ENCODE data around the gene CRIP3.

CRIP3 gene

DNA sequence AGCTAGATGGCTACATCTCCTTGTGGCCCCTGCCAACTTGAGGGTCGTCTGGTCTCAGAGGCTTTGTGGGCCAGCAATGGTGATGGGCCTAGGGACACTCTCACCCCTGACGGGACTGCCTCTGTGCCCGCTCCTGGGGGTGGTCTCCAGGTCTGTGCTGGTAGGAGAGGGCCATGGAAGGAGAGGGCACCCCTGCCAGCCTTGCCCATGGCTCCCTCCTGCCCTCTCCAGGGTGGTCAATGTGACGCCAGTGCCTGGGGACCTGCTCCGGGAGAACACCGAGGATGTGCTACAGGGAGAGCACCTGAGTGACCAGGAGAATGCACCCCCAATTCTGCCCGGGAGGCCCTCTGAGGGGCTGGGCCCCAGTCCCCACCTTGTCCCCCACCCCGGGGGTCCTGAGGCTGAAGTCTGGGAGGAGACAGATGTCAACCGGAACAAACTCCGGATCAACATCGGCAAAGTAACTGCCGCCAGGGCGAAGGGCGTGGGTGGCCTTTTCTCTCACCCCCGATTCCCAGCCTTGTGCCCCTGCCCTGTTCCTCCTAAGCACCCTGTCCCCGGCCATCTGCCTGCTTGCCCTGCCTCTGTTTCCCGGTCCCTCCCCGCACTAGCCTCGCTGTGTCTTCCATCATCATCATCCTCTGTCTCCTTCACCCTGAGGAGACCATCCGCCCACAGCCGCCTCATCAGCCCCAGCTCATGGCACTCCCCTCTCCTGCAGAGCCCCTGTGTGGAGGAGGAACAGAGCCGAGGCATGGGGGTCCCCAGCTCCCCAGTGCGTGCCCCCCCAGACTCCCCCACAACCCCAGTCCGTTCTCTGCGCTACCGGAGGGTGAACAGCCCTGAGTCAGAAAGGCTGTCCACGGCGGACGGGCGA lies 49.6 kb downstream of the CRIP3 start:
- no peaks in the 10 kb centered on the region for H3K9me3 ChIP-seq (ENCODE audit: insufficient read depth, low read depth, low read length)

DNA sequence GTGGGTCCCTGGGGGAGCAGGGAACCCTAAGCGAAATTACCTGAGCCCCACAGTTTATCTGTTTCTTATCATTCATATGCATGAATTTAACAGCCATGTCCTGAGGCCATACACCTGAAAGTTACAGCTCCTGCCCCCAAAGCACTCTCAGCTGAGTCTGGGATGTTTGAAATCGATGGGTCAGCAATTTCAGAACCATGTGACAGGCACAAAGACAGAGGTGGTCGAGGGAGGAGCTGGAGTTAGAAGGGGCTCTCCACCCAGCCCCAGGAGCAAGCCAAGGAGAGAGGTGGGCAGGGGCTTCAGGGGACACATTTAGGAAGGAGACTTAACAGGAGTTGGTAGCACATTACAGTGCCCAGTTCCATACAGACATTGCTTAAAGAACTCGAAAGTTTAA lies 50.4 kb downstream of the CRIP3 start:
- Histone ChIP-seq H3K9me3 (ENCODE audit: insufficient read depth, low read depth, low read length) (no peaks in the 10 kb centered on the region), H3K4me3 (ENCODE audit: low read length) (no peak overlapping the region), H3K27ac (ENCODE audit: low read length) (no peak overlapping the region), H3K27me3 (ENCODE audit: insufficient read depth, low read length) (no peaks in the 10 kb centered on the region), H3K9ac (ENCODE audit: low read depth, low read length) (no peak overlapping the region), H3K36me3 (ENCODE audit: insufficient read depth, low read depth, low read length) (no peaks in the 10 kb centered on the region), H3K4me1 (ENCODE audit: insufficient read depth, low read length) (no peaks in the 10 kb centered on the region)

More for the DNA sequence above, 49.6 kb downstream of the CRIP3 start:
- Histone ChIP-seq H3K4me3 (ENCODE audit: low read length) (no peak overlapping the region), H3K27me3 (ENCODE audit: insufficient read depth, low read length) (no peaks in the 10 kb centered on the region), H3K36me3 (ENCODE audit: insufficient read depth, low read depth, low read length) (no peaks in the 10 kb centered on the region), H3K9ac (ENCODE audit: low read depth, low read length) (no peak overlapping the region), H3K4me1 (ENCODE audit: insufficient read depth, low read length) (no peaks in the 10 kb centered on the region), H3K27ac (ENCODE audit: low read length) (no peak overlapping the region)

DNA sequence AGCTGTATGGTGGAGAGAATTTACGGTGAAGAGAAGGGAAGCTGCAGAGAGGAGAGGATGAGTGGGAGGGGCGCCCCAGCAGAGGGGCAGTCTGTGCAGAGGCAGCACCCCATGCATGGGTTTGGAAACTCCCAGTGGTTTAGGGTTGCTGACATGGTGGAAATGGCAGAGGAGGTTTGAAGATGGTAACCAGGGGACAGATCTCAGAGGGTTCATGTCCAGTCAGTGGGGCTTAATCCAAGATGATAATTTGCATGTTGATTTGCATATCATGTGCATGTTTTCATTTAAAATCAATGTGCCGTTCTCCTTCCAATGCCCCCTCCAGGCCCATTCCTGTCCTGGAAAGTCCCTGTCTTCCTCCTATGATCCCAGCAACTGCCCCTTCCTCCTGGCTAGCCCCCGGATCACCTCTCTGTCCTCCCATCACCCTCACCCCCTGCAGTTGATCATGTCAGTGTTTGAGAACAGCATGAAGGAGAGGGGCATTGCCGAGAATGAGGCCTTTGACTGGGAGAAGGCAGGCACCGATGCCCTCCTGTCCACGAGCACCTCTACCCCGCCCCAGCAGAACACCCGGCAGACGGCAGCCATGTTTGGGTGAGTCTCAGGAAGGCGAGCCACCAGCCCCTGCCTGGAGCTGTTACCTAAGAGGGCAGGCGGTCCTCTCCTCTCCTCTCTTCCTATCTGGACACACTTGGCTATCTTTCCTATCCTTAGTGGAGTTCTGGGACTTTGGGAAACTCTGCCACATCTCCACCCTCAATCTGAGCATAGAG lies 51.1 kb downstream of the CRIP3 start:
- no peaks in the 10 kb centered on the region for H3K27me3 ChIP-seq (ENCODE audit: insufficient read depth, low read length)
- no peak overlapping the region for H3K4me3 ChIP-seq (ENCODE audit: low read length)
- H3K27ac ChIP-seq (ENCODE audit: low read length): no peak overlapping the region
- H3K36me3 ChIP-seq (ENCODE audit: insufficient read depth, low read depth, low read length): no peaks in the 10 kb centered on the region
- no peaks in the 10 kb centered on the region for H3K9me3 ChIP-seq (ENCODE audit: insufficient read depth, low read depth, low read length)
- H3K9ac ChIP-seq (ENCODE audit: low read depth, low read length): no peak overlapping the region
- H3K4me1 ChIP-seq (ENCODE audit: insufficient read depth, low read length): no peaks in the 10 kb centered on the region

DNA sequence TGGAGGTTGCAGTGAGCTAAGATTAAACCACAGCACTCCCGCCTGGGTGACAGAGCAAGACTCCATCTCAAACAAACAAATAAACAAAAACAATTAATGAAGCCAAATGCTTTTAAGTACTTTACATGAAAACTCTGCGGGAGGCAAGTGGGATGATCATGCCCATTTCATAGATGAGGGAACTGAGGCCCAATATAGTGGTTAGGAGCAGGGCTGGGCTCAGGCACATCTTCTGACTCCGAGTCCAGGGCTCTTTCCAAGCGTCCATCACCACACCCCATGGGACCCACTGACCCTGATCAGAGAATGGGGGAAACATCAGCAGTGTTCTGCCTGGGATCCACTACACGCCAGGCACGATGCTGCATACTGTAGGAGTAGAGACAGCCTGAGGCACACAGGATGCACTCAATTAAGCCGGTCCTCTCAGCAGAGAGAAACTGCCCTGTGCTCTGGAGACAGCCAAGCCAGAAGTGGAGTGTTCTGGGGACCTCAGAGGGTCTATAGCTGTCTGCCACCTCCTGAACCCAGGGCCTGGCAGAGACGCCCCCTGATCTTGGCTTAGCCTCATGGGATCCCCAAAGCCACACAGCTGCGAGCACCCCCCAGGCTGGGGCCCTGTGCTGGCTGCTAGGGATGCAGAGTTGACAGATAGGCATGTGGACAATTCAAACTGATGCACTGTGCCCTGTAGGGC lies 51.8 kb downstream of the CRIP3 start:
- Histone ChIP-seq H3K9ac (ENCODE audit: low read depth, low read length) (no peak overlapping the region), H3K27me3 (ENCODE audit: insufficient read depth, low read length) (no peaks in the 10 kb centered on the region; the same call in 1 of the 2 replicates), H3K4me1 (ENCODE audit: insufficient read depth, low read length) (no peaks in the 10 kb centered on the region)

More for the DNA sequence above, 51.8 kb downstream of the CRIP3 start:
- H3K27ac ChIP-seq (ENCODE audit: low read length): no peak overlapping the region
- H3K36me3 ChIP-seq (ENCODE audit: insufficient read depth, low read depth, low read length): no peaks in the 10 kb centered on the region
- no peak overlapping the region for H3K4me3 ChIP-seq (ENCODE audit: low read length)
- no peaks in the 10 kb centered on the region for H3K9me3 ChIP-seq (ENCODE audit: insufficient read depth, low read depth, low read length)

All from iPS-20b (cell line).